GM23338 (cell line): ENCODE results near the gene KRTAP4-8. TPM values are rescaled to one million over a fixed set of nuclear protein-coding genes. Genes with fewer than 3 reads are reported as not detected.

ENCODE experiments used
- ATAC-seq: fragments of 200-7000 bp; cut with Tn5 transposase; 3 replicates; pipeline ENCODE4 v1.9.1; 2020
- DNase-seq: peaks from one replicate; pipeline ENCODE4 v3.0.0-alpha.2; 2015; ENCODE audit warnings: low spot score
- H2AFZ ChIP-seq: fragments of 200-600 bp; sonication (generic); 2 replicates; pipeline ENCODE4 v1.8.0; 2016; ENCODE audit warnings: antibody characterized with exemption, mild to moderate bottlenecking, moderate library complexity
- H3F3A ChIP-seq: fragments of 200-600 bp; sonication (generic); replicated peaks from 2 replicates; pipeline ENCODE4 v1.8.0; 2017; ENCODE audit warnings: antibody characterized with exemption, mixed run types, low read depth
- H3K27ac ChIP-seq: fragments of 200-600 bp; sonication (generic); 2 replicates; pipeline ENCODE4 v1.6.1; 2016; ENCODE audit warnings: low read depth
- H3K27me3 ChIP-seq: fragments of 200-600 bp; sonication (generic); 2 replicates; pipeline ENCODE4 v1.8.0; 2016; ENCODE audit warnings: mild to moderate bottlenecking, mixed run types, moderate library complexity; ENCODE audit not compliant: insufficient read depth
- H3K36me3 ChIP-seq: fragments of 200-600 bp; sonication (generic); 2 replicates; pipeline ENCODE4 v1.8.0; 2016; ENCODE audit warnings: mild to moderate bottlenecking; ENCODE audit not compliant: insufficient read depth
- H3K4me1 ChIP-seq: fragments of 200-600 bp; sonication (generic); 2 replicates; pipeline ENCODE4 v1.8.0; 2016; ENCODE audit warnings: mild to moderate bottlenecking, moderate library complexity; ENCODE audit not compliant: insufficient read depth
- H3K4me2 ChIP-seq: fragments of 200-600 bp; sonication (generic); 2 replicates; pipeline ENCODE4 v1.7.1; 2017; ENCODE audit warnings: mixed run types
- H3K4me3 ChIP-seq: fragments of 200-600 bp; sonication (generic); 2 replicates; pipeline ENCODE4 v1.6.1; 2016; ENCODE audit warnings: mixed run types
- H3K79me2 ChIP-seq: fragments of 200-600 bp; sonication (generic); replicated peaks from 2 replicates; pipeline ENCODE4 v1.8.0; 2017; ENCODE audit warnings: mild to moderate bottlenecking; ENCODE audit not compliant: insufficient read depth
- H3K9me2 ChIP-seq: fragments of 200-600 bp; sonication (generic); 2 replicates; pipeline ENCODE4 v1.8.0; 2017; ENCODE audit not compliant: insufficient read depth
- H4K20me1 ChIP-seq: fragments of 200-600 bp; sonication (generic); replicated peaks from 2 replicates; pipeline ENCODE4 v1.8.0; 2017; ENCODE audit warnings: mild to moderate bottlenecking; ENCODE audit not compliant: insufficient read depth
- H3K27ac Mint-ChIP-seq: 2 replicates; pipeline ENCODE4 v1.8.0; 2020; ENCODE audit warnings: inconsistent platforms, mild to moderate bottlenecking, moderate library complexity, mixed read lengths
- H3K27me3 Mint-ChIP-seq: 3 replicates; pipeline ENCODE4 v1.8.0; 2022; ENCODE audit warnings: low read depth, mild to moderate bottlenecking, moderate library complexity, mixed read lengths, inconsistent platforms; ENCODE audit not compliant: insufficient read depth, poor library complexity
- H3K36me3 Mint-ChIP-seq: 3 replicates; pipeline ENCODE4 v1.8.0; 2021; ENCODE audit warnings: low read depth, mild to moderate bottlenecking, inconsistent platforms, moderate library complexity, mixed read lengths
- H3K4me1 Mint-ChIP-seq: 3 replicates; pipeline ENCODE4 v1.8.0; 2020; ENCODE audit warnings: mild to moderate bottlenecking, inconsistent platforms, mixed read lengths
- H3K4me3 Mint-ChIP-seq: 3 replicates; pipeline ENCODE4 v1.8.0; 2021; ENCODE audit warnings: moderate library complexity, mild to moderate bottlenecking, inconsistent platforms, mixed read lengths
- H3K9me3 Mint-ChIP-seq: 3 replicates; pipeline ENCODE4 v1.8.0; 2020; ENCODE audit warnings: moderate library complexity, mild to moderate bottlenecking, inconsistent platforms, mixed read lengths
- CREB1 ChIP-seq: fragments of 250-450 bp; sonication (Bioruptor Pico); IDR thresholded peaks from 2 replicates; pipeline ENCODE4 v1.5.0; 2020; ENCODE audit warnings: low read depth, mild to moderate bottlenecking, moderate library complexity
- ETS1 ChIP-seq: IDR thresholded peaks from 2 replicates; pipeline ENCODE4 v1.6.1; 2016; ENCODE audit warnings: antibody characterized with exemption
- EZH2 ChIP-seq: fragments of 200-600 bp; sonication (generic); IDR thresholded peaks from one replicate; pipeline ENCODE4 v1.8.0; 2017; ENCODE audit warnings: antibody characterized with exemption, mild to moderate bottlenecking, low read depth; ENCODE audit not compliant: unreplicated experiment
- NANOG ChIP-seq: IDR thresholded peaks from 2 replicates; pipeline ENCODE4 v1.6.1; 2016; ENCODE audit warnings: antibody characterized with exemption, borderline replicate concordance
- POLR2AphosphoS5 ChIP-seq: IDR thresholded peaks from 2 replicates; pipeline ENCODE4 v1.6.1; 2016; ENCODE audit warnings: antibody characterized with exemption, low read depth
- STAT1 ChIP-seq: IDR thresholded peaks from one replicate; pipeline ENCODE4 v1.6.1; 2016; ENCODE audit warnings: antibody characterized with exemption; ENCODE audit not compliant: unreplicated experiment
- ZNF114 ChIP-seq: fragments of 250-450 bp; sonication (Bioruptor Pico); IDR thresholded peaks from 2 replicates; pipeline ENCODE4 v1.5.0; 2020; ENCODE audit warnings: mild to moderate bottlenecking, moderate library complexity
- ZNF331 ChIP-seq: fragments of 250-450 bp; sonication (Bioruptor Pico); IDR thresholded peaks from 2 replicates; pipeline ENCODE4 v1.5.0; 2020; ENCODE audit warnings: low read depth, mild to moderate bottlenecking, moderate library complexity
- ZNF462 ChIP-seq: fragments of 250-450 bp; sonication (Bioruptor Pico); IDR thresholded peaks from 2 replicates; pipeline ENCODE4 v1.5.0; 2020; ENCODE audit warnings: mild to moderate bottlenecking, moderate library complexity
- polyA plus RNA-seq: library from polyadenylated mRNA; unstranded; fragments of >200 nt; fragmentation: Nextera tagmentation; extraction: Ambion mirVana; gene quantifications from 2 replicates; pipeline ENCODE4 v1.2.1, GENCODE V29; 2016
- total RNA-seq: library from RNA; depleted of rRNA; stranded (reverse); fragments of >200 nt; shearing (Covaris generic); gene quantifications from 2 replicates; pipeline ENCODE4 v1.2.3, GENCODE V29; 2014

The KRTAP4-8 gene
- total and polyA plus RNA-seq, 2 experiments from 2014 or later, result not detected

GRCh38 chr17:41145261-41145660, 47.3 kb upstream of the KRTAP4-8 start:
- TF ChIP-seq EZH2 (no peak), CREB1 (CRISPR knock-in tag) (no peak), ZNF114 (CRISPR knock-in tag) (no peak), ETS1 (no peak), POLR2AphosphoS5 (no peak)

GRCh38 chr17:41144846-41145245, 46.9 kb upstream of the KRTAP4-8 start:
- ATAC-seq, result no peak
- no peak overlapping the region for H3K4me3 Mint-ChIP-seq
- H3K9me2 ChIP-seq, result 0 out of 2 replicates have a peak, but pooled peaks cover 3% of the 10 kb centered on the region
- no peak for TF ChIP-seq NANOG
- no peak for TF ChIP-seq STAT1
- no peak for TF ChIP-seq ETS1
- TF ChIP-seq ZNF462 (CRISPR knock-in tag), result no peak
- no peak for TF ChIP-seq ZNF331 (CRISPR knock-in tag)
- TF ChIP-seq ZNF114 (CRISPR knock-in tag), result no peak
- TF ChIP-seq EZH2, result no peak

More at GRCh38 chr17:41145261-41145660, 47.3 kb upstream of the KRTAP4-8 start:
- Histone ChIP-seq H3K27me3 (no peaks in the 10 kb centered on the region), H4K20me1 (no peaks in the 10 kb centered on the region), H3K4me2 (no peak overlapping the region), H3K36me3 (no peaks in the 10 kb centered on the region; the same call in 1 of the 2 replicates), H3F3A (no peaks in the 10 kb centered on the region), H3K4me1 (0 out of 2 replicates have a peak, but pooled peaks cover 3% of the 10 kb centered on the region), H3K79me2 (no peaks in the 10 kb centered on the region), H3K4me3 (no peak overlapping the region), H2AFZ (no peak overlapping the region), H3K9me2 (0 out of 2 replicates have a peak, but pooled peaks cover 3% of the 10 kb centered on the region), H3K27ac (no peak overlapping the region)
- Mint-ChIP-seq H3K27me3 (peaks cover 5% of the 10 kb centered on the region), H3K9me3 (peaks cover 33% of the 10 kb centered on the region), H3K27ac (no peak overlapping the region), H3K4me1 (peaks cover 3% of the 10 kb centered on the region; the same call in 2 of the 3 replicates), H3K4me3 (no peak overlapping the region), H3K36me3 (peaks cover 22% of the 10 kb centered on the region)
- no peak for ATAC-seq
- no peak for DNase-seq

More at GRCh38 chr17:41144846-41145245, 46.9 kb upstream of the KRTAP4-8 start:
- Mint-ChIP-seq H3K4me1 (peaks cover 3% of the 10 kb centered on the region; the same call in 2 of the 3 replicates), H3K27me3 (peaks cover 5% of the 10 kb centered on the region), H3K27ac (no peak overlapping the region), H3K9me3 (peaks cover 34% of the 10 kb centered on the region), H3K36me3 (peaks cover 22% of the 10 kb centered on the region)
- Histone ChIP-seq H2AFZ (no peak overlapping the region), H3K4me2 (no peak overlapping the region), H3K4me1 (0 out of 2 replicates have a peak, but pooled peaks cover 3% of the 10 kb centered on the region), H3K36me3 (no peaks in the 10 kb centered on the region; the same call in 1 of the 2 replicates), H3K79me2 (no peaks in the 10 kb centered on the region), H4K20me1 (no peaks in the 10 kb centered on the region), H3F3A (no peaks in the 10 kb centered on the region), H3K4me3 (no peak overlapping the region), H3K27ac (no peak overlapping the region), H3K27me3 (no peaks in the 10 kb centered on the region)
- DNase-seq, result no peak
